Skin epidermis (tissue), 12 donors: ENCODE measurements around the gene PLEKHA7.

ENCODE experiments used
- H3K27ac ChIP-seq, 21 experiments: fragments of 200-600 bp; sonication (generic) in 11 of 21; one replicate each; pipeline ENCODE4 v1.5.0; 2020; ENCODE audit warnings: mild to moderate bottlenecking in 3 of 21, inconsistent platforms in 2 of 21, moderate library complexity in 2 of 21
- H3K4me3 ChIP-seq, 7 experiments: fragments of 200-600 bp; sonication (generic) in 2 of 7; one replicate each; pipeline ENCODE4 v1.5.0; 2020; ENCODE audit warnings: inconsistent platforms in 2 of 7, mild to moderate bottlenecking in 2 of 7, moderate library complexity in 1 of 7

Gene PLEKHA7

DNA sequence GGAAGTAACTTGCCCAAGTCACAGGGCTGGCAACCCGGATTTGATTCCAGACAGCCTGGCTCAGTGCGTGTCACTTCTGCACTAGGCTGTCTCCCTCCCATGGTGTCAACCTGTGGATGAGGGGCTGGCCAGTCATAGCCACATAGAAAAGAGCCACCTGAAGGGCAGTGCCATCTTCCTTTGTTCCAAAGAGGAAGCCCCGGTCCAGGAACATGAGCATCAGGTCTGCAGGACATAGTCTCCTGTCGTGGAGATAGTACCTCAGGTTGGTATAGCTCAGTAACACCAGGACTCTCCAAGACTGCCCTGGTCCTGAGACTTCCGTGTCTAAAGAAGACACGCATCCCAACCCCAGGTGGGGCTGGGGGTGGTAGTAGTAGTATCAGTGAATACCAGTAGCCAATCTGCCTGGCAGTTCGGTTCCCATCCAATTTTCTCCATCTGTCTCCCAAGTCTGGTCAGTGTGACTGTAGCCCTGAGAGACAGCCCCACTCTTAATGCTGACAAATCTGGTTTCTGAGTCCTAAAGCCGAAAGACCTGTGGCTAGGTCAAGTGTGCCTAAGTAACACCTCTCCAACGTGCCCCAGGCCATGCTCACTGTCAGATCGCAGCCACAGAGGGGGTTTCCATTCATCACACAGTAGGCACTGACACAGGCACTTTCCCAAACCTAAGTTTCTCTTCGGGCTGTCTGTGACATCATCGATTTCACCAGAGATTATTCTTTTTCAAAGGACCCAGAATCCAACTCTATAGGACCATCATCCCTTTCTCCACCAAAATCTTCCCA lies 242.7 kb downstream of the PLEKHA7 start:
- no peak overlapping the region for H3K27ac ChIP-seq
- H3K4me3 ChIP-seq = no peak overlapping the region

- Histone ChIP-seq H3K4me3 (no peak overlapping the region), H3K27ac (no peak overlapping the region)
Measured at GRCh38 chr11:16770016-16770415, 244.2 kb downstream of the PLEKHA7 start.

DNA sequence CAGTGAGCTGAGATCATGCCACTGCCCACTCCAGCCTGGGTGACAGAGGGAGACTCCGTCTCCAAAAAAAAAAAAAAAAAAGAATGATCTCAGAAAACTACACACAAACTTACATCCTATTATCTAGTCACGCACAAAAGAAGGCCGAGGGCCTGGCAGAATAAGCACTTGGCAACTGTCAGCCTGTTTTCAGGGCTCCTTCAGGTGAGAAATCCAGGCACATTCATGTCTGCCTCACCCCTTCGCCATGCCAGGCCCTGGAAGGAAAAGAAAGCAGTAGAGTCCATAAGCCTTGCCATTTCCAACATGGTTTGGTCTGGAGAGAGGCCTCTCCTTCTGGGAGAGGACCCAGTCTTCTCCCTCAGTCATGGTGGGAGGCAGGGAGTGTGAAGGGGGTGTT lies 244.8 kb downstream of the PLEKHA7 start:
- no peak overlapping the region for H3K4me3 ChIP-seq

GRCh38 chr11:16767957-16768356 lies 246.3 kb downstream of the PLEKHA7 start:
- H3K4me3 ChIP-seq = no peak overlapping the region
- H3K27ac ChIP-seq = no peak overlapping the region

More for the DNA sequence above, 244.8 kb downstream of the PLEKHA7 start:
- no peak overlapping the region for H3K27ac ChIP-seq

GRCh38 chr11:16767137-16767536 lies 247.1 kb downstream of the PLEKHA7 start:
- Histone ChIP-seq H3K27ac (no peak overlapping the region), H3K4me3 (no peak overlapping the region)

- Histone ChIP-seq H3K4me3 (no peak overlapping the region), H3K27ac (no peak overlapping the region)
Measured at GRCh38 chr11:16764888-16765287, 249.3 kb downstream of the PLEKHA7 start.

DNA sequence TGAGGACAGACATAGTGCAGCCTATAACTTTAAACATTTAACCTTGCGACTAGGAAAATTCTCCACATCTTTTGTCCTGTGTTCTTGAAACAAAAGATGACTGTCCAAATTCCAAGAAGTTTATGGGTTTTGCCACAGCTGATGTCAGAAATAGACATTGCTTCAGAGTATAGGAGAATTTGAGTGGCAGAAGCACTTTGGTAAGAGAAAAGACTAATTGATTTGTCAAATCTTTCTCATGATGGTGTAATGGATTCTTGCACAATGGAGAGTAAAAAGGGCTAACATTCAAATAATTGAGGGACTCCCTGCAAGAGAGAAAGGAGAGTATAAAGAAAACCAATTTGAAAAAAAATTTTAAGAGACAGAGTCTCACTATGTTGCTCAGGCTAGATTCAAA lies 250.5 kb downstream of the PLEKHA7 start:
- H3K4me3 ChIP-seq = no peak overlapping the region
- H3K27ac ChIP-seq = no peak overlapping the region

- Histone ChIP-seq H3K4me3 (no peak overlapping the region), H3K27ac (peak overlapping the region in 1 of 21 experiments; percentile 25)
Measured at GRCh38 chr11:16759857-16760508, 254.2 kb downstream of the PLEKHA7 start.

DNA sequence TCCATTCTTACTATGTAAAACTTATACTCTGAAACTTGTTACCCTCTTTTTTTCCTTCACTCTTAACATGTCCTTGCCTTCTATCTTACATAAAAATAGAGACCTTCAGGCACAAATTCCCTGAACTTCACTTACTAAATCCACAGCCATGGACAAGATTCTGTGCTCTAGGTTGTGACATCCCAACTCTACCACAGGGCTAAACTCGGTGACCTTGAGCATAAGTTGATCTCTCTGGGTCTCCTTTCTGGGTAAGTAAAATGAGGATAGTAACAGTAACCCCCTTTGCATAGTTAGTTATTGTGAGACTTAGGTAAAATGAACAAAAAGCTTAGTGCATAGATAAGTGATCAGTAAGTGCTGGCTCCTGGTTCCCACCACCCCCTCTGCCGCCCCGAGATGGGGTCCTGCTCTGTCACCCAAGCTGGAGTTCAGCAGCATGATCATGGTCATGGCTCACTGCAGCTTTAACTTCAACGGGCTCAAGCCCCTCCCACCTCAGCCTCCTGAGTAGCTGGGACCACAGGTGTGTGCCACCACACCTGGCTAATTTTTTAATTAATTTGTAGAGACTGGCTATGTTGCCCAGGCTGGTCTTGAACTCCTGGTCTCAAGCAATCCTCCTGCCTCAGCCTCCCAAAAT lies 255.7 kb downstream of the PLEKHA7 start:
- H3K4me3 ChIP-seq = no peak overlapping the region
- no peak overlapping the region for H3K27ac ChIP-seq

- no peak overlapping the region for H3K27ac ChIP-seq
- H3K4me3 ChIP-seq = no peak overlapping the region
Measured at GRCh38 chr11:16750417-16750816, 263.8 kb downstream of the PLEKHA7 start.

DNA sequence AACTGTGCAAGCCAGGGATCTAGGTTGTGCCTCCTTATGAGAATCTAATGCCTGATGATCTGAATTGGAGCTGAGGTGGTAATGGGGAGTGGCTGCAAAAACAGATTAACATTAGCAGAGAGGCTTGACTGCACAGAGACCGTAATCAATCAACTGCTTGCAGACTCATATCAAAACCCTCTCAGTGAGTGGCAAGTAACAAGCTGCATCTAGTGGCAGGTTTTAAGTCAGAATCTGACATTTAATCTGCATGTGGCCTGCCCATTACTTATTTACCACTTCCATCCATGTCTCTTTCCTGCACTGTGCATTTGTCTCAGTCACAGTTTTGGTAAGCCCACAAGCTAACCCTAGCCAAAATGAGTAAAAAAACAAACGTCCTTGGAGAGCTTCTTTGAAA lies 264.5 kb downstream of the PLEKHA7 start:
- H3K4me3 ChIP-seq = no peak overlapping the region
- H3K27ac ChIP-seq = no peak overlapping the region

GRCh38 chr11:16749092-16749491 lies 265.1 kb downstream of the PLEKHA7 start:
- Histone ChIP-seq H3K27ac (no peak overlapping the region), H3K4me3 (no peak overlapping the region)

DNA sequence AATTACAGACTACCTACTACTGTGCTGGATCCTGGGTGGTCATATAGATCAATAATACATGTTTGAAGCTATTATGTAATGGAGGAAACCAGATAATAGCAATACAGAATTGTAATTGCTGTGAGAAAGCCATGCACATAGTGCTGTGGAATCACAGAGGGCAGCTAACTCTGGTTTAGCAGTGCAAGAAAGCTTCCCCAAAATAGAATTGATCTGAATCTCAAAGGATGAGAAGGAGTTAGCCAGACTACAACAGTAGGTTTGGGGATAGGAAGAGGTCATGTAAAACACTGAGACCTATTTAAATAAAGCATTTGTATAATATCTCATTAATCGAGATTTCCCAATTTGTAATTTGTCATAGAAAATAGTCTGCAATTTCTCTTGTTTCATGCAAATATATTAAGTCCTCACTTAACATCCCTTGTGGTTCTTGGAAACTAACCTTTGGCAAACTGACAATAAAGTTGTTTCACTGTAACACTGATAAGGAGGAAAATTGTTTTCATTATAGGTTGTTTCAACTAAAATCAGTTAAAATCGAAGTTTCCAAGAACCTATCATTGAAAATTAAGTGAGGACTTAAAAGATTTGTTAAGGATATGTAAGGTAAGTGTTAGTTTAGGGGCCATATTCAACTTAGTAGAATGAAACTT lies 268.1 kb downstream of the PLEKHA7 start:
- H3K27ac ChIP-seq = no peak overlapping the region
- no peak overlapping the region for H3K4me3 ChIP-seq

GRCh38 chr11:16744128-16744725 lies 270.0 kb downstream of the PLEKHA7 start:
- H3K4me3 ChIP-seq = no peak overlapping the region
- no peak overlapping the region for H3K27ac ChIP-seq

- no peak overlapping the region for H3K4me3 ChIP-seq
Measured at GRCh38 chr11:16743478-16743877, 270.7 kb downstream of the PLEKHA7 start.

GRCh38 chr11:16741473-16741872 lies 272.7 kb downstream of the PLEKHA7 start:
- Histone ChIP-seq H3K27ac (no peak overlapping the region), H3K4me3 (no peak overlapping the region)

More at GRCh38 chr11:16743478-16743877, 270.7 kb downstream of the PLEKHA7 start:
- no peak overlapping the region for H3K27ac ChIP-seq

GRCh38 chr11:16738947-16739815 lies 275.0 kb downstream of the PLEKHA7 start:
- Histone ChIP-seq H3K27ac (peak overlapping the region; percentile 84 to 100 (median 96)), H3K4me3 (peak overlapping the region; percentile 56 to 80 (median 77))

- H3K4me3 ChIP-seq = peak within 1 kb of the TSS; percentile 56 to 80 (median 77)
- peak within 1 kb of the TSS; percentile 84 to 100 (median 96) for H3K27ac ChIP-seq
Measured at GRCh38 chr11:16738193-16738946, 275.8 kb downstream of the PLEKHA7 start, which contains the start of gene C11orf58. Gene C11orf58, plus strand, starts transcription at chr11:16738647. Its CDS starts 132 bp downstream, at chr11:16738779.
